Heart right ventricle (tissue), 16 donors: ENCODE data around the gene PROX2. TPM values are rescaled to one million over a fixed set of nuclear protein-coding genes. Genes with fewer than 3 reads are reported as not detected.

Experiments
- ATAC-seq, 8 donors: fragments of 200-7000 bp; cut with Tn5 transposase; one replicate each; pipeline ENCODE4 v1.9.1; 2020; ENCODE audit warnings: mild to moderate bottlenecking in 8 of 8, moderate library complexity in 8 of 8, moderate number of reproducible peaks in 1 of 8
- DNase-seq, 2 donors: peaks; one replicate each; pipeline ENCODE4 v3.0.0-alpha.2; 2020
- H3K27ac ChIP-seq, 10 donors: fragments of 200-600 bp; sonication (generic) in 2 of 10; one replicate each; pipeline versions ENCODE4 v1.5.0 to v1.8.0; 2020 to 2022; ENCODE audit warnings: mild to moderate bottlenecking in 3 of 10
- H3K27me3 ChIP-seq, 7 donors: fragments of 200-600 bp; one replicate each; pipeline ENCODE4 v1.8.0; 2021 to 2022; ENCODE audit warnings: mild to moderate bottlenecking in 2 of 7
- H3K36me3 ChIP-seq, 9 donors: fragments of 200-600 bp; sonication (generic) in 1 of 9; one replicate each; pipeline versions ENCODE4 v1.5.0 to v1.8.0; 2020 to 2022; ENCODE audit warnings: mild to moderate bottlenecking in 2 of 9
- H3K4me1 ChIP-seq, 9 donors: fragments of 200-600 bp; sonication (generic) in 1 of 9; one replicate each; pipeline versions ENCODE4 v1.5.0 to v1.8.0; 2020 to 2022; ENCODE audit warnings: mild to moderate bottlenecking in 4 of 9
- H3K4me3 ChIP-seq, 10 donors: fragments of 200-600 bp; sonication (generic) in 2 of 10; one replicate each; pipeline versions ENCODE4 v1.5.0 to v1.8.0; 2020 to 2022; ENCODE audit warnings: mild to moderate bottlenecking in 7 of 10, moderate library complexity in 2 of 10
- H3K9me3 ChIP-seq, 11 donors: fragments of 200-600 bp in 10 of 11; sonication (generic) in 2 of 11; one replicate each; pipeline versions ENCODE4 v1.5.0 to v1.8.0; 2013 to 2022; ENCODE audit warnings: mild to moderate bottlenecking in 2 of 11, control low read depth in 1 of 11, moderate library complexity in 1 of 11
- CTCF ChIP-seq, 9 donors: fragments of 200-600 bp; sonication (generic) in 2 of 9; IDR thresholded peaks; one replicate each; pipeline versions ENCODE4 v1.5.0 to v1.8.0; 2021 to 2022; ENCODE audit warnings: antibody characterized with exemption in 9 of 9, mild to moderate bottlenecking in 5 of 9, moderate library complexity in 1 of 9
- WGBS, 2 donors: extraction: QIAGEN DNeasy Blood & Tissue Kit; methylation state at CpG; one replicate each; pipeline ENCODE4 v1.1.7; 2013; ENCODE audit warnings: inconsistent platforms in 1 of 2; 5-methylcytosine and 5-hydroxymethylcytosine counted together
- intact Hi-C, 10 donors: fragments of 100-400 bp; cut with DNase I; formaldehyde crosslinking; loops; one replicate each; pipeline versions ENCODE4 v1.11.1 to v1.14.2; 2022
- polyA plus RNA-seq, 2 donors: library from polyadenylated mRNA; stranded (reverse); fragments of 200-250 nt; gene quantifications; one replicate each; pipeline ENCODE4 v1.2.3, GENCODE V29; 2013
- total RNA-seq, 10 donors: library from RNA; stranded (reverse); fragmentation: NEBNext Ultra II Directional in 3 of 10; extraction: Animal tissue kit (Norgen Biotek cat#: 25700) in 3 of 10; gene quantifications; one replicate each; pipeline versions ENCODE4 v1.2.1 to v1.2.4, GENCODE V29; 2021 to 2023
- donor health status: Arrhythmogenic right ventricular cardiomyopathy.
- donor health status: ischemic (EF 13 %, LVEDD 7.1; RV severe dilation, severe dysfunction).
- donor health status: healthy with polysubstance abuse.
- donor health status: DM: no; HTN: yes; CAD: no.
- donor health status: DM: no; HTN: no; CAD: no.
- donor health status: ischemic (EF 25% LVEDD 6.9; RV normal size, moderate dysfunction).
- donor health status: ischemic (EF 25% LVEDD 5.7; RV mildly dilated, moderate dysfunction).
- donor health status: healthy.
- donor health status: DM: yes; HTN: yes; CAD: no.
- donor health status: Ischemic cardiomyopathy.
- donor health status: ischemic (EF 35%, LVEDD 5.7; RV mildly dilated, moderate dysfunction).
- donor health status: nonischemic (EF 11% LVEDD 7.7; RV severe dilation, severe dysfunction).
- donor health status: DM: yes; HTN: yes; CAD: no.
- donor health status: PGD.
- donor health status: ischemic (EF 29% LVEDD 5.4; RV normal size, mild dysfunction).
- donor health status: nonischemic (EF 23%, LVEDD 6.1; RV moderate dilation, normal function).

Gene PROX2
- total and polyA plus RNA-seq, 12 donors, result not detected

GRCh38 chr14:74890262-74890661 lies 14.3 kb upstream of the PROX2 start:
- Histone ChIP-seq H3K27me3 (no peaks in the 10 kb centered on the region), H3K27ac (no peak overlapping the region), H3K4me1 (peaks cover 0 to 48% (median 32%) of the 10 kb centered on the region in 9 donors), H3K4me3 (no peak overlapping the region), H3K9me3 (no peaks in the 10 kb centered on the region), H3K36me3 (peaks cover 3 to 98% (median 57%) of the 10 kb centered on the region in 9 donors)
- WGBS, 2 donors, result 96 to 97% methylated on average over 6 of the region's 6 CpGs
- TF ChIP-seq CTCF (IDR thresholded peaks at IDR 0.05), result no peak
- intact Hi-C loops, result no loop called here
- ATAC-seq (no peak), DNase-seq (no peak)

- Histone ChIP-seq H3K9me3 (no peaks in the 10 kb centered on the region), H3K4me3 (no peak overlapping the region), H3K27ac (peak overlapping the region in 4 of 10 donors; percentile 3 to 38 (median 27)), H3K36me3 (peaks cover 0 to 91% (median 39%) of the 10 kb centered on the region in 9 donors), H3K4me1 (peaks cover 10 to 58% (median 50%) of the 10 kb centered on the region in 9 donors), H3K27me3 (no peaks in the 10 kb centered on the region)
- peak in 2 of 8 donors; percentile 8 to 23 for ATAC-seq
- 58 to 68% methylated on average over 12 of the region's 12 CpGs for WGBS, 2 donors
- no peak for DNase-seq
- TF ChIP-seq CTCF (IDR thresholded peaks at IDR 0.05), result no peak
- intact Hi-C loops, result no loop called here
Measured at GRCh38 chr14:74888164-74889158, 12.5 kb upstream of the PROX2 start.

- WGBS, 2 donors, result 65 to 70% methylated on average over 3 of the region's 3 CpGs
- DNase-seq, result no peak
- TF ChIP-seq CTCF (IDR thresholded peaks at IDR 0.05), result no peak
- peak in 1 of 8 donors; percentile 20 for ATAC-seq
- peak overlapping the region in 1 of 10 donors; percentile 26 for H3K27ac ChIP-seq
- intact Hi-C loops, result no loop called here
- H3K4me1 ChIP-seq, result peaks cover 18 to 69% (median 59%) of the 10 kb centered on the region in 9 donors
- no peaks in the 10 kb centered on the region for H3K27me3 ChIP-seq
- H3K9me3 ChIP-seq, result no peaks in the 10 kb centered on the region
- peaks cover 0 to 66% (median 17%) of the 10 kb centered on the region in 9 donors for H3K36me3 ChIP-seq
- no peak overlapping the region for H3K4me3 ChIP-seq
Measured at GRCh38 chr14:74886001-74886400, 10.1 kb upstream of the PROX2 start.

GRCh38 chr14:74882103-74882920 lies 6.4 kb upstream of the PROX2 start:
- peak overlapping the region; percentile 69 to 99 (median 92) for H3K4me3 ChIP-seq
- H3K27ac ChIP-seq, result peak overlapping the region; percentile 64 to 99 (median 94)
- TF ChIP-seq CTCF (IDR thresholded peaks at IDR 0.05), result no peak
- intact Hi-C loops, result no loop called here
- H3K36me3 ChIP-seq, result peaks cover 0 to 31% (median 4%) of the 10 kb centered on the region in 9 donors
- H3K27me3 ChIP-seq, result no peaks in the 10 kb centered on the region
- peaks cover 18 to 57% (median 48%) of the 10 kb centered on the region in 9 donors for H3K4me1 ChIP-seq
- no peaks in the 10 kb centered on the region for H3K9me3 ChIP-seq
- 1% methylated on average over 49 of the region's 49 CpGs for WGBS, 2 donors
- peak; percentile 18 to 70 (median 56) for ATAC-seq
- peak; percentile 39 to 40 for DNase-seq
